HUES48 (cell line): ENCODE data around the gene KLKB1.

Experiments
- H3K27ac ChIP-seq: one replicate; pipeline ENCODE4 v1.7.0; 2013; ENCODE audit warnings: low read depth, low read length, inconsistent platforms
- H3K27me3 ChIP-seq: 2 replicates; pipeline ENCODE4 v1.6.1; 2013; ENCODE audit warnings: mild to moderate bottlenecking, low read length; ENCODE audit not compliant: control insufficient read depth, insufficient read depth
- H3K36me3 ChIP-seq: 2 replicates; pipeline ENCODE4 v1.6.1; 2013; ENCODE audit warnings: low read length; ENCODE audit not compliant: control insufficient read depth, insufficient read depth
- H3K4me1 ChIP-seq: 2 replicates; pipeline ENCODE4 v1.6.1; 2013; ENCODE audit warnings: mild to moderate bottlenecking, low read length; ENCODE audit not compliant: control insufficient read depth, insufficient read depth
- H3K4me3 ChIP-seq: 2 replicates; pipeline ENCODE4 v1.5.1; 2013; ENCODE audit warnings: mild to moderate bottlenecking, low read depth, low read length
- H3K9ac ChIP-seq: 2 replicates; pipeline ENCODE4 v1.6.1; 2013; ENCODE audit warnings: mild to moderate bottlenecking, low read depth, low read length, moderate library complexity
- H3K9me3 ChIP-seq: 2 replicates; pipeline ENCODE4 v1.6.1; 2013; ENCODE audit warnings: low read length; ENCODE audit not compliant: control insufficient read depth, insufficient read depth

KLKB1 gene

GRCh38 chr4:186294160-186294559 is 66.9 kb downstream of the KLKB1 start:
- Histone ChIP-seq H3K9ac (no peak overlapping the region), H3K36me3 (no peaks in the 10 kb centered on the region), H3K27ac (no peak overlapping the region), H3K27me3 (peaks cover 13% of the 10 kb centered on the region), H3K9me3 (no peaks in the 10 kb centered on the region), H3K4me1 (peaks cover 11% of the 10 kb centered on the region), H3K4me3 (no peak overlapping the region)

- no peaks in the 10 kb centered on the region for H3K9me3 ChIP-seq
- peaks cover 14% of the 10 kb centered on the region for H3K27me3 ChIP-seq
- H3K36me3 ChIP-seq: no peaks in the 10 kb centered on the region
- H3K9ac ChIP-seq: no peak overlapping the region
- H3K27ac ChIP-seq: no peak overlapping the region
- H3K4me3 ChIP-seq: no peak overlapping the region
- peaks cover 11% of the 10 kb centered on the region for H3K4me1 ChIP-seq
Measured at GRCh38 chr4:186296481-186296880, 69.2 kb downstream of the KLKB1 start.

- H3K9ac ChIP-seq: no peak overlapping the region
- no peak overlapping the region for H3K27ac ChIP-seq
- no peaks in the 10 kb centered on the region for H3K36me3 ChIP-seq
- H3K27me3 ChIP-seq: peaks cover 14% of the 10 kb centered on the region
- H3K4me3 ChIP-seq: no peak overlapping the region
- no peaks in the 10 kb centered on the region for H3K9me3 ChIP-seq
- peaks cover 11% of the 10 kb centered on the region for H3K4me1 ChIP-seq
Measured at GRCh38 chr4:186297013-186297645, 69.8 kb downstream of the KLKB1 start.

- no peak overlapping the region for H3K9ac ChIP-seq
- H3K4me3 ChIP-seq: peak overlapping the region; percentile 62
- no peak overlapping the region for H3K27ac ChIP-seq
- H3K27me3 ChIP-seq: peaks cover 14% of the 10 kb centered on the region
- H3K36me3 ChIP-seq: no peaks in the 10 kb centered on the region
- H3K9me3 ChIP-seq: no peaks in the 10 kb centered on the region
- H3K4me1 ChIP-seq: peaks cover 11% of the 10 kb centered on the region
Measured at GRCh38 chr4:186298031-186298647, 70.8 kb downstream of the KLKB1 start.

GRCh38 chr4:186299291-186299690 is 72.0 kb downstream of the KLKB1 start:
- H3K36me3 ChIP-seq: no peaks in the 10 kb centered on the region
- no peak overlapping the region for H3K27ac ChIP-seq
- H3K4me3 ChIP-seq: no peak overlapping the region
- H3K9me3 ChIP-seq: no peaks in the 10 kb centered on the region
- no peak overlapping the region for H3K9ac ChIP-seq
- H3K4me1 ChIP-seq: peaks cover 11% of the 10 kb centered on the region
- H3K27me3 ChIP-seq: peaks cover 14% of the 10 kb centered on the region

- Histone ChIP-seq H3K36me3 (no peaks in the 10 kb centered on the region), H3K27ac (no peak overlapping the region), H3K27me3 (peaks cover 14% of the 10 kb centered on the region), H3K4me3 (no peak overlapping the region), H3K9ac (no peak overlapping the region), H3K4me1 (peaks cover 11% of the 10 kb centered on the region), H3K9me3 (no peaks in the 10 kb centered on the region)
Measured at GRCh38 chr4:186300659-186301390, 73.5 kb downstream of the KLKB1 start.

GRCh38 chr4:186304216-186304615 is 76.9 kb downstream of the KLKB1 start:
- Histone ChIP-seq H3K4me1 (no peaks in the 10 kb centered on the region), H3K27ac (no peak overlapping the region), H3K4me3 (no peak overlapping the region), H3K27me3 (peaks cover under 1% of the 10 kb centered on the region; the same call in 1 of the 2 replicates), H3K9me3 (no peaks in the 10 kb centered on the region), H3K9ac (no peak overlapping the region), H3K36me3 (no peaks in the 10 kb centered on the region)

- Histone ChIP-seq H3K9ac (no peak overlapping the region), H3K4me3 (no peak overlapping the region), H3K4me1 (no peaks in the 10 kb centered on the region), H3K9me3 (no peaks in the 10 kb centered on the region), H3K27ac (no peak overlapping the region), H3K27me3 (no peaks in the 10 kb centered on the region), H3K36me3 (no peaks in the 10 kb centered on the region)
Measured at GRCh38 chr4:186304866-186305505, 77.7 kb downstream of the KLKB1 start.

- Histone ChIP-seq H3K4me3 (no peak overlapping the region), H3K36me3 (no peaks in the 10 kb centered on the region), H3K4me1 (no peaks in the 10 kb centered on the region), H3K9me3 (no peaks in the 10 kb centered on the region), H3K9ac (no peak overlapping the region), H3K27ac (no peak overlapping the region), H3K27me3 (no peaks in the 10 kb centered on the region)
Measured at GRCh38 chr4:186307497-186307896, 80.2 kb downstream of the KLKB1 start.

GRCh38 chr4:186307916-186308315 is 80.6 kb downstream of the KLKB1 start:
- Histone ChIP-seq H3K27ac (no peak overlapping the region), H3K4me3 (no peak overlapping the region), H3K9me3 (no peaks in the 10 kb centered on the region), H3K36me3 (no peaks in the 10 kb centered on the region), H3K4me1 (no peaks in the 10 kb centered on the region), H3K9ac (no peak overlapping the region), H3K27me3 (no peaks in the 10 kb centered on the region)
